Measurements from ENCODE around the gene FBXO31. TPM values are rescaled to one million over a fixed set of nuclear protein-coding genes. Genes with fewer than 3 reads are reported as not detected.
A peak's percentile ranks its signal among the peaks of the same experiment; 100 is the strongest.

Gene FBXO31
- total and polyA plus RNA-seq, 2 of the 13 experiments (the other 11 are each of a cell fraction or from before 2014, with no cell fraction given): 92.4 to 101 TPM

DNA sequence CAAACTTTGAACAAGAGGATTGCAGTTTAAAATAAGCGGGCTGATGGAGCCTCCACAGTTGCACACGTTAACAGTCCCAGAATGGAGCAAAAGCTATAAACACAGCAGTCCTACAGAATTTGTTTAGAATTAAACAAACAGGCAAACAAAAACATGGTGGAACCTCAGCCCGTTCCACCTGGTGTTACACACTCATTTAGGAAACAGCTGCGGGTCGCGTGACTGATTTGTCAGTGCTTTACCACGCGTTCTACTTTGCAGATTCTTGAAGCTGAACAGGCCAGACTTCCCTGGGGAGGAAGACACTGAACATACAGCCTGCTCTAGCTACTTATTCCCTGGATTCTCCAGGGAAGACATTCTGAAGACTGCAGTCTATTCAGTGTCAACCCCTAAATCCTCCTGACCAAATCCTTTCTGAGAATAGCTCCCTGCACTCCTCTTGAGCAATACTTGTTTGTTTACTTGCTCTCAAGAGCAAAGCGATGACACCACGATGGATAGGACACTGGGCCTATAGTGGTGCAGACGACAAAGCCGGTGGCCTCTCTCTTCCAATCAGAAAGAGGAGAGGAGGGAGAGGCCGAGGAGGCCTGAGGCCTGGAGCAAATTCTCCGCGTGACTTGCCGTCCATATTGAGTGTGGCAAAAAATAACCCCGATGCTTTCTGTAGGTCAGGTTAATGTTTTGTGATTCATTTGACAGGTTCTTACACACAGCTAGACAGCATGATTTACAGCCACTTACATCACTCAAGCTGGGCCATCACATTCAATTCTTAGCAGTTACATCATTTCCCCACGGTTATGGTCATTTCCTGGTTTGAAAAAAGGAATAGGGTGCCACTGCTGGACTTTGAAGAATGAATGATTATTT, 4.6 kb upstream of the FBXO31 start (continued):
- TF ChIP-seq FOXA1 (IDR thresholded peaks at IDR 0.05) (no peak; the same call in 1 of the 2 replicates), FOXA1 (CRISPR knock-in tag; IDR thresholded peaks at IDR 0.05) (peak; percentile 97), SNAPC2 (CRISPR knock-in tag; IDR thresholded peaks at IDR 0.05) (peak; percentile 91; the same call in 1 of the 2 replicates), ZNF547 (CRISPR knock-in tag; IDR thresholded peaks at IDR 0.05) (peak; percentile 78), ZNF143 (CRISPR knock-in tag; IDR thresholded peaks at IDR 0.05) (peak; percentile 49; the same call in 1 of the 2 replicates), ZNF557 (CRISPR knock-in tag; IDR thresholded peaks at IDR 0.05) (no peak; the same call in 1 of the 2 replicates), GPN1 (CRISPR knock-in tag; IDR thresholded peaks at IDR 0.05; ENCODE audit: borderline replicate concordance) (no peak), ZNF543 (CRISPR knock-in tag; IDR thresholded peaks at IDR 0.05) (no peak), RBM22 (optimal IDR thresholded peaks at IDR 0.05; ENCODE audit: low read length) (no peak), CBX2 (IDR thresholded peaks at IDR 0.05; ENCODE audit: low read depth, low read length) (no peak), CBX2 (CRISPR knock-in tag; IDR thresholded peaks at IDR 0.05; ENCODE audit: low read depth) (no peak), MYPOP (CRISPR knock-in tag; IDR thresholded peaks at IDR 0.05) (no peak; the same call in 1 of the 2 replicates), ZNF589 (CRISPR knock-in tag; conservative IDR thresholded peaks at IDR 0.05) (no peak), ZNF891 (CRISPR knock-in tag; IDR thresholded peaks at IDR 0.05) (no peak), ZNF326 (CRISPR knock-in tag; IDR thresholded peaks at IDR 0.05; ENCODE audit: borderline replicate concordance) (no peak), ZNF496 (CRISPR knock-in tag; IDR thresholded peaks at IDR 0.05; ENCODE audit: insufficient replicate concordance) (no peak), PBX3 (CRISPR knock-in tag; IDR thresholded peaks at IDR 0.05; ENCODE audit: borderline replicate concordance) (peak; percentile 65; the same call in 1 of the 2 replicates), ZNF841 (CRISPR knock-in tag; IDR thresholded peaks at IDR 0.05; ENCODE audit: borderline replicate concordance) (no peak), HOXD1 (CRISPR knock-in tag; IDR thresholded peaks at IDR 0.05) (peak; percentile 98), MIER2 (CRISPR knock-in tag; IDR thresholded peaks at IDR 0.05) (peak; percentile 54; the same call in 1 of the 2 replicates), ZNF350 (CRISPR knock-in tag; IDR thresholded peaks at IDR 0.05; ENCODE audit: borderline replicate concordance, low read depth) (peak; percentile 82; the same call in 1 of the 2 replicates), TMF1 (CRISPR knock-in tag; IDR thresholded peaks at IDR 0.05; ENCODE audit: low read depth) (no peak), ZSCAN21 (CRISPR knock-in tag; IDR thresholded peaks at IDR 0.05; ENCODE audit: borderline replicate concordance) (no peak), ZNF343 (CRISPR knock-in tag; IDR thresholded peaks at IDR 0.05) (no peak), KAT2B (IDR thresholded peaks at IDR 0.05; ENCODE audit: borderline replicate concordance, low read depth, low read length) (no peak)
- TF ChIP-seq, protein P1, sequence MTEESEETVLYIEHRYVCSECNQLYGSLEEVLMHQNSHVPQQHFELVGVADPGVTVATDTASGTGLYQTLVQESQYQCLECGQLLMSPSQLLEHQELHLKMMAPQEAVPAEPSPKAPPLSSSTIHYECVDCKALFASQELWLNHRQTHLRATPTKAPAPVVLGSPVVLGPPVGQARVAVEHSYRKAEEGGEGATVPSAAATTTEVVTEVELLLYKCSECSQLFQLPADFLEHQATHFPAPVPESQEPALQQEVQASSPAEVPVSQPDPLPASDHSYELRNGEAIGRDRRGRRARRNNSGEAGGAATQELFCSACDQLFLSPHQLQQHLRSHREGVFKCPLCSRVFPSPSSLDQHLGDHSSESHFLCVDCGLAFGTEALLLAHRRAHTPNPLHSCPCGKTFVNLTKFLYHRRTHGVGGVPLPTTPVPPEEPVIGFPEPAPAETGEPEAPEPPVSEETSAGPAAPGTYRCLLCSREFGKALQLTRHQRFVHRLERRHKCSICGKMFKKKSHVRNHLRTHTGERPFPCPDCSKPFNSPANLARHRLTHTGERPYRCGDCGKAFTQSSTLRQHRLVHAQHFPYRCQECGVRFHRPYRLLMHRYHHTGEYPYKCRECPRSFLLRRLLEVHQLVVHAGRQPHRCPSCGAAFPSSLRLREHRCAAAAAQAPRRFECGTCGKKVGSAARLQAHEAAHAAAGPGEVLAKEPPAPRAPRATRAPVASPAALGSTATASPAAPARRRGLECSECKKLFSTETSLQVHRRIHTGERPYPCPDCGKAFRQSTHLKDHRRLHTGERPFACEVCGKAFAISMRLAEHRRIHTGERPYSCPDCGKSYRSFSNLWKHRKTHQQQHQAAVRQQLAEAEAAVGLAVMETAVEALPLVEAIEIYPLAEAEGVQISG (CRISPR knock-in tag; IDR thresholded peaks at IDR 0.05): peak; percentile 88

Measured in HepG2 (cell line).